ENCODE data around the gene RPTN. TPM values are rescaled to one million over a fixed set of nuclear protein-coding genes. Genes with fewer than 3 reads are reported as not detected.

The RPTN gene
- total RNA-seq, 1 donor from 2014 or later, result not detected

- FAIRE-seq, result no peak
- DNase-seq (ENCODE audit: low spot score in 2 of 2), result no peak
Observed at GRCh38 chr1:152112101-152112884, 46.7 kb downstream of the RPTN start.

GRCh38 chr1:152111515-152111968 is 47.5 kb downstream of the RPTN start:
- FAIRE-seq (no peak), DNase-seq (ENCODE audit: low spot score in 2 of 2) (no peak)

DNA sequence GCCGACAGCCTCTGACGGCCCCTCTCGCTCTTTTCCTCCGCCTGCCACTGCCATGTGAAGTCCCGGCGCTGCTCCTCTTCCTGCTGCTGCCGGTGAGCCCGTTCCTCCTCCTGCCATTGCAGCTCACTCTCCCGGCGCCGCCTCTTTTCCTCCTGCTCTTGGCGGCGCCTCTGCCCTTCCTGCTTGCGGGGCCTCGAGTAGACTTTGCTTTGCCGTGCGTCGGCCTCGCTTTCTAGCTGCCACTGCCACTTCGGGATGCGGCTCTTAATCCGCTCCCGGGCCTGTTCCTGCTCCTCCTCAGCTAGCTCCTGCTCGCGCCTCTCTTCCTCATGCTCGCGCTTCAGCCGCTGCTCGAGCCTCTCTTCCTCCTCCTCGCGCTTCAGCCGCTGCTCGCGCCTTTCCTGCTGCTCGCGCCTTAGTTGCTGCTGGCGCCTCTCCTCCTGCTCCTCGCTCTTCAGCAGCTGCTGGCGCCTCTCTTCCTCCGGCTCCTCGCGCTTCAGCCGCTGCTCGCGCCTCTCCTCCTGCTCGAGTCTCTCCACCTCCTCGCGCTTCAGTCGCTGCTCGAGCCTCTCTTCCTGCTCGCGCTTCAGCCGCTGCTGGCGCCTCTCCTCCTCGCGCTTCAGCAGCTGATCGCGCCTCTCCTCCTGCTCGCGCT is 48.0 kb downstream of the RPTN start:
- DNase-seq (ENCODE audit: low spot score in 2 of 2) (no peak), FAIRE-seq (no peak)

DNA sequence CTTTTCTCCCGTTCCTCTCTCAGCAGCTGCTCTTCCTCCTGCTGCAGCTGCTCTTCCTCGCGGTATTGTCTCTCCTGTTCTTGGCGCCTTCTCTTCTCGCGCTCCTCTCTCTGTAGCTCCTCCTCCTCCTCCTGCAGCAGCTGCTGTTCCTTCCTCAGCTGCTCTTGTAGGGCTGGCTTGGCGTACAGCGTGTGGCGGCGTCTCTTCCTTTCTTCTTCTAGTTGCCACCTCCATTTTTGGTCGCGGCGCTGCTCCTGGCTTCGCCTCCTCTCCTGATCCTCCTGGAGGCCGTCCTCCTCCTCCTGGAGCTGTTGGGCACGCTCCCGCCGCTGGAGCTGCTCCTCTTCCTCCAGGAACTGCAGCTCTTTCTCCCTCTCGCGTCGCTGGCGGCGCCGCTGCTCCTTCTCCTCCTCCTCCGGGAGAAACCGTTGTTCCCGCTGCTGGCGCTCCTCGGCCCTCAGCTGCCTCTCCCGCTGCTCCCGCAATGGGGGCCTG is 48.6 kb downstream of the RPTN start:
- DNase-seq (ENCODE audit: low spot score in 2 of 2), result no peak
- no peak for FAIRE-seq

DNA sequence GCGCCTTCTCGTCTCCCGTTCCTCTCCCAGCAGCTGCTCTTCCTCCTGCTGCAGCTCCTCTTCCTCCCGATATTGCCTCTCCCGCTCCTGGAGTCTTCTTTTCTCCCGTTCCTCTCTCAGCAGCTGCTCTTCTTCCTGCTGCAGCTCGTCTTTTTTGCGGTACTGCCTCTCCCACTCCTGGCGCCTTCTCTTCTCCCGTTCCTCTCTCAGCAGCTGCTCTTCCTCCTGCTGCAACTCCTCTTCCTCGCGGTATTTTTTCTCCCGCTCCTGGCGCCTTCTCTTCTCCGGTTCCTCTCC is 49.1 kb downstream of the RPTN start:
- FAIRE-seq, result no peak
- DNase-seq (ENCODE audit: low spot score in 2 of 2), result no peak

DNA sequence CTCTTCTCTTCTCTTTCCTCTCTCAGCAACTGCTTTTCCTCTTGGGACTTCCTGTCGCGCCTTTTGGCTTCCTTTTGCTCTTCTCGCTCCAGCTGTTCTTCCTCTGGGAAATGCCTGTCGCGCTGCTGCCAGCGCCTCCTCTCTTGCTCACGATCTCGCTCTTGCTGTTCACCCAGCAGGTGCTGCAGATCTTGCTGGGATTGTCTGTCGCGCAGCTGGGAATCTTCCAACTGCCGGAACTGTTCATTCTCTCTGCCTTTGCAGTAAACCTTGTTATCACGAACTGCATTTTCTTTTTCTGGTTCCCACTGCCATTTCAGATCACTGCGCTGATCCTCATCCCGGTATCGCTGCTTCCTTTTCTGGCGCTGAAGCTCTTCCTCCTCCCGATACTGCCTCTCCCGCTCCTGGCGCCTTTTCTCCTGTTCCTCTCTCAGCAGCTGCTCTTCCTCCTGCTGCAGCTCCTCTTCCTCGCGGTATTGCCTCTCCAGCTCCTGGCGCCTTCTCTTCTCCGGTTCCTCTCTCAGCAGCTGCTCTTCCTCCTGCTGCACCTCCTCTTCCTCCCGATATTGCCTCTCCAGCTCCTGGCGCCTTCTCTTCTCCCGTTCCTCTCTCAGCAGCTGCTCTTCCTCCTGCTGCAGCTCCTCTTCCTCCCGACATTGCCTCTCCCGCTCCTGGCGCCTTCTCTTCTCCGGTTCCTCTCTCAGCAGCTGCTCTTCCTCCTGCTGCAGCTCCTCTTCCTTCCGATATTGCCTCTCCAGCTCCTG is 49.6 kb downstream of the RPTN start:
- FAIRE-seq (no peak), DNase-seq (ENCODE audit: low spot score in 2 of 2) (no peak)

DNA sequence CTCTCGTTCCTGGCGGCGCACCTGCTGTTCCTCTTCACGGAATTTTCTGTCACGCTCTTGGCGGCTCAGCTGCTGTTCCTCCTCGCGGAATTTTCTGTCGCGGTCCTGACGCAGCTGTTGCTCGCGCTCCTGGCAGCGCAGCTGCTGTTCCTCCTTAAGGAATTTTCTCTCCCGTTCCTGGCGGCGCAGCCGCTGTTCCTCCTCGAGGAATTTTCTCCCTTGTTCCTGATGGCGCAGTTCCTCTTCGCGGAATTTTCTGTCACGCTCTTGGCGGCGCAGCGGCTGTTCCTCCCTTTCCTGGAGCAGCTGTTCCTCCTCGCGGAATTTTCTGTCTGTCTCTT is 50.2 kb downstream of the RPTN start:
- FAIRE-seq, result no peak

DNA sequence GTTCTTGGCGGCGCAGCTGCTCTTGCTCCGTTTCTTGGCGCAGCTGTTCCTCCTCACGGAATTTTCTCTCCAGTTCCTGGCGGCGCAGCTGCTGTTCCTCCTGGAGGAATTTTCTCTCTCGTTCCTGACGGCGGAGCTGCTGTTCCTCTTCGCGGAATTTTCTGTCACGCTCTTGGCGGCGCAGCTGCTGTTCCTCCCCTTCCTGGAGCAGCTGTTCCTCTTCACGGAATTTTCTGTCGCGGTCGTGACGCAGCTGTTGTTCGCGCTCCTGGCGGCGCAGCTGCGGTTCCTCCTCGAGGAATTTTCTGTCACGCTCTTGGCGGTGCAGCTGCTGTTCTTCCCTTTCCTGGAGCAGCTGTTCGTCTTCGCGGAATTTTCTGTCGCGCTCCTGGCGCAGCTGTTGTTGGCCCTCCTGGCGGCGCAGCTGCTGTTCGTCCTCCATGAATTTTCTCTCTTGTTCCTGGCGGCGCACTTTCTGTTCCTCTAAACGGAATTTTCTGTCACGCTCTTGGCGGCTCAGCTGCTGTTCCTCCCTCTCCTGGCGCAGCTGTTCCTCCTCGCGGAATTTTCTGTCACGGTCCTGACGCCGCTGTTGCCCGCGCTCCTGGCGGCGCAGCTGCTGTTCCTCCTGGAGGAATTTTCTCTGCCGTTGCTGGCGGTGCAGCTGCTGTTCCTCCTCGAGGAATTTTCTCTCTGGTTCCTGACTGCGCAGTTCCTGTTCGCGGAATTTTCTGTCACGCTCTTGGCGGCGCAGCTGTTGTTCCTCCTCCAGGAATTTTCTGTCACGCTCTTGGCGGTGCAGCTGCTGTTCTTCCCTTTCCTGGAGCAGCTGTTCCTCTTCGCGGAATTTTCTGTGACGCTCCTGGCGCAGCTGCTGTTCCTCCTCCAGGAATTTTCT is 50.8 kb downstream of the RPTN start:
- FAIRE-seq, result no peak

More for the DNA sequence above, 50.2 kb downstream of the RPTN start:
- no peak for DNase-seq (ENCODE audit: low spot score in 2 of 2)

DNA sequence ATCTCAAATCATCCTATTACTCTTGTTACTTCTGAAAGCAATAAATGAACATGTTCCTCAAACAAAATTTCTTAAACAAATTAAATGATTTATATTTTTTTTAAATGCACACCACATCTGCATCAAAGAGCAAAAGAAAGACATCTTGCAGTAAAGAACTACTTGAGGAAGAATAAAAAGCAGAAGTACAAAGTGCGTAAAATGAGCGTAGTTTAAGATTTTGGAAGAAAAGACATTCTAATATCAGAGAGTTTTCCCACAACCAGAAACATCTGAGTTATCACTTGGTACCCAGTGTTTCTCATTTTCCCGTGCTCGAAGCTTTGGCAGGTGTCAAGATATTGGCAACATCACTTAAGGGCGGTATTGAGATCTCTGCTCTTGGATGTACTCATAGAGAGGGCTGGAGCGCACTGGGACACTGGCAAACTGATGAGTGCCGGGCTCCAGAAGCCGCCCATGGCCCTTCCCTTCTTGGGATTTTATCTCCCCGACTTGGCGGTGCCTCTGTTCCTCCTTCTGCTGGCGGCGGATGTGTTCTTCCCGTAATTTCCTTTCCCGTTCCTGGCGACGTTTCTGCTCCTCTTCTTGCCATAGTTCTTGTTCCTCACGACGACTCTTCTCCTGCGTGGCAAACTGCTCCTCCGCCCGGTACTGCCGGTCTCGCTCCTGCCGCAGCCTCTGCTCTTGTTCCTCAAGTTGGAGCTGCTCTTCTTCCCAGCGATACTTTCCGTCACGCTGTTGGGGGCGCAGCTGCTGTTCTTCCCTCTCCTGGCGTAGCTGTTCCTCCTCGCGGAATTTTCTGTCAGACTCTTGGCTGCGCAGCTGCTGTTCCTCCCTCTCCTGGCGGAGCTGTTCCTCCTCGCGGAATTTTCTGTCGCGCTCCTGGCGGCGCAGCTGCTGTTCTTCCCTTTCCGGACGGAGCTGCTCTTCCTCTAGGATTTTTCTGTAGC is 51.7 kb downstream of the RPTN start:
- DNase-seq (ENCODE audit: low spot score in 2 of 2) (no peak), FAIRE-seq (no peak)

More for the DNA sequence above, 50.8 kb downstream of the RPTN start:
- no peak for DNase-seq (ENCODE audit: low spot score in 2 of 2)

- DNase-seq (ENCODE audit: low spot score in 2 of 2) (no peak), FAIRE-seq (no peak)
Observed at GRCh38 chr1:152104854-152105253, 54.2 kb downstream of the RPTN start.

Other genes starting within 250 kb of the RPTN start
- 5.3 TPM for gene THEM4, start 249.7 kb downstream of the RPTN start, total RNA-seq
- gene S100A10, start 165.4 kb downstream of the RPTN start, total RNA-seq, result 2.4 TPM
- 1.6 TPM for gene S100A11, start 122.2 kb downstream of the RPTN start, total RNA-seq
- gene TCHHL1, start 70.2 kb downstream of the RPTN start, total RNA-seq, result not detected
- under 0.01 TPM for gene TCHH, start 43.8 kb downstream of the RPTN start, total RNA-seq
- not detected for gene HRNR, start 65.0 kb upstream of the RPTN start, total RNA-seq
- under 0.01 TPM for gene FLG, start 166.0 kb upstream of the RPTN start, total RNA-seq
- gene FLG2, start 200.8 kb upstream of the RPTN start, total RNA-seq, result not detected

Data from frontal cortex (tissue), 4 donors.